ENCODE data around the gene SEPTIN5.

SEPTIN5 gene

GRCh38 chr22:19722982-19723231 is 8.6 kb downstream of the SEPTIN5 start:
- no peak overlapping the region for H3K9ac ChIP-seq (ENCODE audit: low read length)
- no peaks in the 10 kb centered on the region for H3K36me3 ChIP-seq (ENCODE audit: control insufficient read depth in 1 of 2, insufficient read depth in 2 of 2, low read length in 2 of 2)
- H3K79me1 ChIP-seq (ENCODE audit: low read length): no peaks in the 10 kb centered on the region
- peaks cover 17 to 20% of the 10 kb centered on the region in 2 experiments for H3K4me1 ChIP-seq (ENCODE audit: control insufficient read depth in 1 of 2, insufficient read depth in 2 of 2, low read length in 2 of 2)
- DNase-seq: no peak
- H3K9me3 ChIP-seq (ENCODE audit: insufficient read depth, low read depth, low read length): peaks cover 54% of the 10 kb centered on the region
- no peak overlapping the region for H2BK120ac ChIP-seq (ENCODE audit: insufficient read depth, low read length, poor library complexity)
- no peak overlapping the region for H2BK12ac ChIP-seq (ENCODE audit: low read length)
- no peak overlapping the region for H3K23ac ChIP-seq (ENCODE audit: low read length)
- no peaks in the 10 kb centered on the region for H3K79me2 ChIP-seq (ENCODE audit: control insufficient read depth, insufficient read depth, low read length, poor library complexity)
- H3K27me3 ChIP-seq (ENCODE audit: insufficient read depth, low read length): peaks cover 91% of the 10 kb centered on the region
- H3K14ac ChIP-seq (ENCODE audit: low read length): no peak overlapping the region
- no peak overlapping the region for H4K8ac ChIP-seq (ENCODE audit: low read depth, low read length)
- no CpG with 5 or more reads among the region's 15 CpGs for WGBS (ENCODE audit: extremely low coverage, insufficient coverage, insufficient read length)
- H3K4me3 ChIP-seq (ENCODE audit: low read depth, low read length): no peak overlapping the region
- no peak overlapping the region for H3K18ac ChIP-seq (ENCODE audit: low read length)
- H3K4ac ChIP-seq (ENCODE audit: low read depth, low read length): no peak overlapping the region
- H2AFZ ChIP-seq (ENCODE audit: insufficient read depth, low read length, poor library complexity): no peak overlapping the region
- H2AK5ac ChIP-seq (ENCODE audit: low read length): no peak overlapping the region
- H4K12ac ChIP-seq (ENCODE audit: low read depth, low read length): no peak overlapping the region
- H3K4me2 ChIP-seq (ENCODE audit: low read length): peak overlapping the region; percentile 54
- H3K27ac ChIP-seq (ENCODE audit: low read depth, low read length): no peak overlapping the region
- H4K91ac ChIP-seq (ENCODE audit: low read depth, low read length): no peak overlapping the region
- no peak overlapping the region for H2BK5ac ChIP-seq (ENCODE audit: low read depth, low read length, poor library complexity)

- Histone ChIP-seq H2BK5ac (ENCODE audit: low read depth, low read length, poor library complexity) (no peak within 1 kb of the TSS), H3K27me3 (ENCODE audit: insufficient read depth, low read length) (peaks cover 95% of the 10 kb centered on the region), H3K9ac (ENCODE audit: low read length) (no peak within 1 kb of the TSS), H2AK5ac (ENCODE audit: low read length) (no peak within 1 kb of the TSS), H2BK120ac (ENCODE audit: insufficient read depth, low read length, poor library complexity) (no peak within 1 kb of the TSS), H3K27ac (ENCODE audit: low read depth, low read length) (no peak within 1 kb of the TSS), H2BK12ac (ENCODE audit: low read length) (no peak within 1 kb of the TSS), H3K18ac (ENCODE audit: low read length) (no peak within 1 kb of the TSS), H3K79me1 (ENCODE audit: low read length) (no peaks in the 10 kb centered on the region), H3K4me2 (ENCODE audit: low read length) (peak within 1 kb of the TSS; percentile 54), H4K91ac (ENCODE audit: low read depth, low read length) (no peak within 1 kb of the TSS), H3K4me3 (ENCODE audit: low read depth, low read length) (peak within 1 kb of the TSS; percentile 55), H3K36me3 (ENCODE audit: control insufficient read depth in 1 of 2, insufficient read depth in 2 of 2, low read length in 2 of 2) (no peaks in the 10 kb centered on the region), H4K8ac (ENCODE audit: low read depth, low read length) (no peak within 1 kb of the TSS), H3K9me3 (ENCODE audit: insufficient read depth, low read depth, low read length) (peaks cover 54% of the 10 kb centered on the region), H3K4ac (ENCODE audit: low read depth, low read length) (no peak within 1 kb of the TSS), H3K4me1 (ENCODE audit: control insufficient read depth in 1 of 2, insufficient read depth in 2 of 2, low read length in 2 of 2) (peaks cover 15 to 18% of the 10 kb centered on the region in 2 experiments), H4K12ac (ENCODE audit: low read depth, low read length) (no peak within 1 kb of the TSS), H2AFZ (ENCODE audit: insufficient read depth, low read length, poor library complexity) (no peak within 1 kb of the TSS), H3K79me2 (ENCODE audit: control insufficient read depth, insufficient read depth, low read length, poor library complexity) (no peaks in the 10 kb centered on the region), H3K14ac (ENCODE audit: low read length) (no peak within 1 kb of the TSS), H3K23ac (ENCODE audit: low read length) (no peak within 1 kb of the TSS)
- peak; percentile 38 to 50 for DNase-seq
- WGBS (ENCODE audit: extremely low coverage, insufficient coverage, insufficient read length): no CpG with 5 or more reads among the region's 80 CpGs
These were observed 9.1 kb downstream of the SEPTIN5 start, which contains the start of gene GP1BB for GRCh38 chr22:19723232-19723982. Gene GP1BB (plus strand): TSS chr22:19723539. CDS start chr22:19723570, 31 bp downstream.

- H2AFZ ChIP-seq (ENCODE audit: insufficient read depth, low read length, poor library complexity): no peak overlapping the region
- H3K9me3 ChIP-seq (ENCODE audit: insufficient read depth, low read depth, low read length): peaks cover 52% of the 10 kb centered on the region
- H4K8ac ChIP-seq (ENCODE audit: low read depth, low read length): no peak overlapping the region
- H2BK120ac ChIP-seq (ENCODE audit: insufficient read depth, low read length, poor library complexity): no peak overlapping the region
- H3K27me3 ChIP-seq (ENCODE audit: insufficient read depth, low read length): peaks cover 88% of the 10 kb centered on the region
- no peak overlapping the region for H3K14ac ChIP-seq (ENCODE audit: low read length)
- no peak overlapping the region for H3K9ac ChIP-seq (ENCODE audit: low read length)
- no peaks in the 10 kb centered on the region for H3K36me3 ChIP-seq (ENCODE audit: control insufficient read depth in 1 of 2, insufficient read depth in 2 of 2, low read length in 2 of 2)
- no peak overlapping the region for H2BK12ac ChIP-seq (ENCODE audit: low read length)
- H3K79me2 ChIP-seq (ENCODE audit: control insufficient read depth, insufficient read depth, low read length, poor library complexity): no peaks in the 10 kb centered on the region
- DNase-seq: peak in 1 of 2 donors; percentile 42
- no peak overlapping the region for H3K23ac ChIP-seq (ENCODE audit: low read length)
- no peak overlapping the region for H3K4ac ChIP-seq (ENCODE audit: low read depth, low read length)
- H3K18ac ChIP-seq (ENCODE audit: low read length): no peak overlapping the region
- no peaks in the 10 kb centered on the region for H3K79me1 ChIP-seq (ENCODE audit: low read length)
- H3K4me2 ChIP-seq (ENCODE audit: low read length): peak overlapping the region; percentile 54
- WGBS (ENCODE audit: extremely low coverage, insufficient coverage, insufficient read length): no CpG with 5 or more reads among the region's 89 CpGs
- no peak overlapping the region for H2BK5ac ChIP-seq (ENCODE audit: low read depth, low read length, poor library complexity)
- H3K27ac ChIP-seq (ENCODE audit: low read depth, low read length): no peak overlapping the region
- H4K91ac ChIP-seq (ENCODE audit: low read depth, low read length): no peak overlapping the region
- no peak overlapping the region for H4K12ac ChIP-seq (ENCODE audit: low read depth, low read length)
- no peak overlapping the region for H2AK5ac ChIP-seq (ENCODE audit: low read length)
- peaks cover 11 to 14% of the 10 kb centered on the region in 2 experiments for H3K4me1 ChIP-seq (ENCODE audit: control insufficient read depth in 1 of 2, insufficient read depth in 2 of 2, low read length in 2 of 2)
- peak overlapping the region; percentile 55 for H3K4me3 ChIP-seq (ENCODE audit: low read depth, low read length)
These were observed 9.9 kb downstream of the SEPTIN5 start for GRCh38 chr22:19723983-19724827.

GRCh38 chr22:19724927-19725661 is 10.8 kb downstream of the SEPTIN5 start:
- H3K4me2 ChIP-seq (ENCODE audit: low read length): no peak overlapping the region
- no peak overlapping the region for H2BK120ac ChIP-seq (ENCODE audit: insufficient read depth, low read length, poor library complexity)
- H3K27ac ChIP-seq (ENCODE audit: low read depth, low read length): no peak overlapping the region
- H2AK5ac ChIP-seq (ENCODE audit: low read length): no peak overlapping the region
- no peak for DNase-seq
- no peak overlapping the region for H2BK12ac ChIP-seq (ENCODE audit: low read length)
- H4K12ac ChIP-seq (ENCODE audit: low read depth, low read length): no peak overlapping the region
- H3K4ac ChIP-seq (ENCODE audit: low read depth, low read length): no peak overlapping the region
- no peak overlapping the region for H2AFZ ChIP-seq (ENCODE audit: insufficient read depth, low read length, poor library complexity)
- no peaks in the 10 kb centered on the region for H3K36me3 ChIP-seq (ENCODE audit: control insufficient read depth in 1 of 2, insufficient read depth in 2 of 2, low read length in 2 of 2)
- H3K4me1 ChIP-seq (ENCODE audit: control insufficient read depth in 1 of 2, insufficient read depth in 2 of 2, low read length in 2 of 2): peaks cover 11 to 14% of the 10 kb centered on the region in 2 experiments
- H3K14ac ChIP-seq (ENCODE audit: low read length): no peak overlapping the region
- H3K18ac ChIP-seq (ENCODE audit: low read length): no peak overlapping the region
- peak overlapping the region; percentile 4 for H3K4me3 ChIP-seq (ENCODE audit: low read depth, low read length)
- no peak overlapping the region for H4K91ac ChIP-seq (ENCODE audit: low read depth, low read length)
- no peak overlapping the region for H2BK5ac ChIP-seq (ENCODE audit: low read depth, low read length, poor library complexity)
- no CpG with 5 or more reads among the region's 45 CpGs for WGBS (ENCODE audit: extremely low coverage, insufficient coverage, insufficient read length)
- H4K8ac ChIP-seq (ENCODE audit: low read depth, low read length): no peak overlapping the region
- no peak overlapping the region for H3K9ac ChIP-seq (ENCODE audit: low read length)
- no peaks in the 10 kb centered on the region for H3K79me1 ChIP-seq (ENCODE audit: low read length)
- H3K9me3 ChIP-seq (ENCODE audit: insufficient read depth, low read depth, low read length): peaks cover 47% of the 10 kb centered on the region
- H3K27me3 ChIP-seq (ENCODE audit: insufficient read depth, low read length): peaks cover 79% of the 10 kb centered on the region
- no peaks in the 10 kb centered on the region for H3K79me2 ChIP-seq (ENCODE audit: control insufficient read depth, insufficient read depth, low read length, poor library complexity)
- H3K23ac ChIP-seq (ENCODE audit: low read length): no peak overlapping the region

Measured in trophoblast cell (in vitro differentiated cells and primary cell).